Nephron (organoid): ENCODE data around the gene KCNJ10.
A peak's percentile ranks its signal among the peaks of the same experiment; 100 is the strongest.

Experiments used
- H3K27ac Mint-ChIP-seq, 3 experiments: 2 replicates each; pipeline ENCODE4 v1.8.0; 2020; ENCODE audit warnings: mixed read lengths in 3 of 3, mild to moderate bottlenecking in 2 of 3, moderate library complexity in 1 of 3
- H3K27me3 Mint-ChIP-seq: 2 replicates; pipeline ENCODE4 v1.8.0; 2021; ENCODE audit warnings: low read depth, mild to moderate bottlenecking, moderate library complexity, mixed read lengths
- H3K36me3 Mint-ChIP-seq: 2 replicates; pipeline ENCODE4 v1.8.0; 2020; ENCODE audit warnings: low read depth, mixed read lengths
- H3K4me1 Mint-ChIP-seq: 2 replicates; pipeline ENCODE4 v1.8.0; 2020; ENCODE audit warnings: mixed read lengths
- H3K4me3 Mint-ChIP-seq, 3 experiments: 2 replicates each; pipeline ENCODE4 v1.8.0; 2020; ENCODE audit warnings: mild to moderate bottlenecking in 3 of 3, mixed read lengths in 3 of 3, moderate library complexity in 2 of 3
- H3K9me3 Mint-ChIP-seq: 2 replicates; pipeline ENCODE4 v1.8.0; 2020; ENCODE audit warnings: mixed read lengths
- TF ChIP-seq, protein P1 (sequence below), 3 experiments: fragments of 200-600 bp; sonication (generic); IDR thresholded peaks; one replicate each; pipeline ENCODE4 v1.5.0; 2021; ENCODE audit warnings: antibody characterized with exemption in 3 of 3; ENCODE audit not compliant: unreplicated experiment in 3 of 3

KCNJ10 gene

GRCh38 chr1:160064164-160064563 lies 5.8 kb downstream of the KCNJ10 start:
- H3K9me3 Mint-ChIP-seq = no peaks in the 10 kb centered on the region
- H3K27ac Mint-ChIP-seq = no peak overlapping the region
- peaks cover 32% of the 10 kb centered on the region for H3K27me3 Mint-ChIP-seq
- H3K4me1 Mint-ChIP-seq = peaks cover 17% of the 10 kb centered on the region
- no peak overlapping the region for H3K4me3 Mint-ChIP-seq
- H3K36me3 Mint-ChIP-seq = no peaks in the 10 kb centered on the region
- TF ChIP-seq, protein P1, sequence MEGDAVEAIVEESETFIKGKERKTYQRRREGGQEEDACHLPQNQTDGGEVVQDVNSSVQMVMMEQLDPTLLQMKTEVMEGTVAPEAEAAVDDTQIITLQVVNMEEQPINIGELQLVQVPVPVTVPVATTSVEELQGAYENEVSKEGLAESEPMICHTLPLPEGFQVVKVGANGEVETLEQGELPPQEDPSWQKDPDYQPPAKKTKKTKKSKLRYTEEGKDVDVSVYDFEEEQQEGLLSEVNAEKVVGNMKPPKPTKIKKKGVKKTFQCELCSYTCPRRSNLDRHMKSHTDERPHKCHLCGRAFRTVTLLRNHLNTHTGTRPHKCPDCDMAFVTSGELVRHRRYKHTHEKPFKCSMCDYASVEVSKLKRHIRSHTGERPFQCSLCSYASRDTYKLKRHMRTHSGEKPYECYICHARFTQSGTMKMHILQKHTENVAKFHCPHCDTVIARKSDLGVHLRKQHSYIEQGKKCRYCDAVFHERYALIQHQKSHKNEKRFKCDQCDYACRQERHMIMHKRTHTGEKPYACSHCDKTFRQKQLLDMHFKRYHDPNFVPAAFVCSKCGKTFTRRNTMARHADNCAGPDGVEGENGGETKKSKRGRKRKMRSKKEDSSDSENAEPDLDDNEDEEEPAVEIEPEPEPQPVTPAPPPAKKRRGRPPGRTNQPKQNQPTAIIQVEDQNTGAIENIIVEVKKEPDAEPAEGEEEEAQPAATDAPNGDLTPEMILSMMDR (IDR thresholded peaks at IDR 0.05; ENCODE audit: unreplicated experiment in 3 of 3) = no peak

DNA sequence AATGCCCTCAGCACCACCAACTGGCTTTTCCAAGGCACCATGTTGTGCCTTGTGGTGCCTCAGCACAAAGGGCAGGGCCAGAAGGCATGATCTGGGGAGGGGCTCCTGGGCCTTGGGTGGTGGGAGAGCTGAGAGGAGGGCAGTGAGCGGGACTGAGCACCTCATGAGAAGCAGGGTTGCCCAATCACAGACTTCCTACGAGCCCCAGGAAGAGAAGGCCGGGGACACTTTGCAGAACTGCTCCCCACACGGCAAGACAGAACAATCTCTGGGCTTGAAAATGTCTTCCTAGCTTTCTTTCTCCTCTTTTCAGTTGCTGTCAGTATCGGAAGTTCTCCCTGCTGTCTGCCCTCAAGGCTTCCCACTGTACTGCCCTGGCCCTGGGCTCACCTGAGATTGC lies 6.8 kb downstream of the KCNJ10 start:
- Mint-ChIP-seq H3K27ac (no peak overlapping the region), H3K36me3 (no peaks in the 10 kb centered on the region), H3K27me3 (peaks cover 33% of the 10 kb centered on the region), H3K4me1 (peaks cover 17% of the 10 kb centered on the region), H3K4me3 (no peak overlapping the region), H3K9me3 (no peaks in the 10 kb centered on the region)
- TF ChIP-seq, protein P1 (IDR thresholded peaks at IDR 0.05; ENCODE audit: unreplicated experiment in 3 of 3) = no peak

- TF ChIP-seq, protein P1 (IDR thresholded peaks at IDR 0.05; ENCODE audit: unreplicated experiment in 3 of 3) = no peak
- Mint-ChIP-seq H3K27me3 (peaks cover 33% of the 10 kb centered on the region), H3K27ac (peak overlapping the region in 1 of 3 experiments; percentile 73), H3K4me1 (peaks cover 9% of the 10 kb centered on the region), H3K9me3 (no peaks in the 10 kb centered on the region), H3K4me3 (no peak overlapping the region), H3K36me3 (no peaks in the 10 kb centered on the region)
These were observed 7.8 kb downstream of the KCNJ10 start for GRCh38 chr1:160062230-160062532.

DNA sequence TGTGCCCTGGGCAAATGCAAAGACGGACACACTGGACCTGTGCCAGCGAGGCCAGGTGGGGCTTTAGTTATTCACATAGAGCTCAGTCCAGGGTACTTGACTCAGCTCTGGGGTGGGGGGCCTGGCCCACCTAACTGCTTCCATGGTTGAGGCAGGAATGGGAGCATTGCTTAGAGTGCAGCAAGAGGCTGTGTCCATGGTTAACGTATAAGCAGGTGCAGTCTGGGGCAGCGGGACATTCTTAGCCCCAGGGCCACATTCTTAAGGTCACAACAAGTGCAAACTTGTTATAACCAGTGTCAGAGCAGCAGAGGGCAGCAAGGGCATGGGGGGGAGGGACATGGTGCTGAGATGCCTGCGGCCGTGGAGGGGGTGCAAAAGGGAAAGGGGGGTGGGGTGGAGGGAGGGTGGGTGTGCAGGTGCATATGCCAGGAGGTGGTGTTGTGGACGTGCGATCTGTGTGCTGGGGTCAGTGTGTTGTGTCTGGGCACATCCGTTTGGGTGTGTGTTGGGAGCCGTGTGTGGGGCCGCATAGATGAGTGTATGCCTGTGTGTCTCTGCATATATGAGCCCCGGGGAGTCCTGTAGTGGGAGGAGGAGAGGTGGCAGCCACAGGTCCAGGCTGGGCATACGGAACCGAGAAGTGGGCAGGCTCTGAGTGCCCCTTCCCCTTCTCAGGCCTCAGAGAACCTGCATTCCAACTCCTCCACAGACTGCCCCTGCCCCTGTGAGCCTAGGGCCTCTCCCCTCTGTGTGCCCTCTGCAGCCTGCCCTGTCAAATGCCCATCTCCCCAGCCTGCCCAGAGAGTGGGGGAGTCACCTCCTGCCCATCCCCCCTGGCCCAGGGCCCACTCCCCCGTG lies 8.4 kb downstream of the KCNJ10 start:
- H3K36me3 Mint-ChIP-seq = no peaks in the 10 kb centered on the region
- H3K27me3 Mint-ChIP-seq = peaks cover 36% of the 10 kb centered on the region
- no peak overlapping the region for H3K4me3 Mint-ChIP-seq
- peak overlapping the region in 1 of 3 experiments; percentile 73 for H3K27ac Mint-ChIP-seq
- H3K9me3 Mint-ChIP-seq = no peaks in the 10 kb centered on the region
- H3K4me1 Mint-ChIP-seq = peaks cover 6% of the 10 kb centered on the region
- TF ChIP-seq, protein P1 (IDR thresholded peaks at IDR 0.05; ENCODE audit: unreplicated experiment in 3 of 3) = no peak

DNA sequence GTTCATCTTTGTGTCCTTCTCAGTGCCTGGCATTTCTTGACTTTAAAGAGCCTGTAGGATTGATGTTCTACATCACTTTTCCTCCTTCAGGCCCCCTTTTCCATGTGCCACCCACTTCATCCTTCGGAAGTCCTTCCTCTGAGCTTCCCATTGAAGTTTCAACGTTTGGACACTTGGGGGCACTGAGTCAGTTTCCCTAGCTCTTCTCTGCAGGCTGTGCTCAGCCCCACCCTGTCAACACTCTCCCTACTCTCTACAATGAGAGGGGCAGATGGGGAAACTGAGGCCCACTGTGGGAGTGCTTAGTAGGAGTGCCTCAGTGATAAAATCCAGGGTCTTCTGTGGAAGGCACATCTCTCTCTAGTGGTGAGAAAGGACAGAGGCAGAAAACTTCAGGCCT lies 11.9 kb downstream of the KCNJ10 start:
- Mint-ChIP-seq H3K27ac (no peak overlapping the region), H3K9me3 (no peaks in the 10 kb centered on the region), H3K4me3 (no peak overlapping the region), H3K4me1 (peaks cover 6% of the 10 kb centered on the region), H3K36me3 (no peaks in the 10 kb centered on the region), H3K27me3 (peaks cover 38% of the 10 kb centered on the region)
- TF ChIP-seq, protein P1 (IDR thresholded peaks at IDR 0.05; ENCODE audit: unreplicated experiment in 3 of 3) = no peak

DNA sequence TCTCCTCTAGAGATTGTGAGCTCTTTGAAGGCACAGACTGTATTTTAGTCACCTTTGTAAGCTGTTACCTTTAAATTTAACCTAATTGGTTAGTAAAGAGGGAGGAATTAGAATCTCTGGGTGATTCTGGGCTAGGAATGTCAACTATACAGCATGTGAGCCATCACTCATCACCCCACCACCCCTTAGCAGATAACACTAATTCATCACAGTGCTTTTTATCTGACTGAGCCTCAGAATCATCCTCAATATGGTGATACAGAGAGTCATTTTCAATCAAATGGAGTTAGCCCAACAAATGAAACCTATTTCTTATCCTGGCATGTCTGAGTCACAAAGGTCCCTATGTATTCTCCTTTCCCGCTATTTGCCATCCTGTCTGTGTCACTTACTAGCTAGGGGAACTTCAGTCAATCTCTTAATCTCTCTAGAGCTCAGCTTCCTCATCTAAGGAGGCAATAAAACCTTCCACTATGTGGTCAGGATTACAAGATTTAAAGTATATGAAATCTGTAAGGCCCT lies 13.3 kb downstream of the KCNJ10 start:
- H3K4me3 Mint-ChIP-seq = no peak overlapping the region
- H3K36me3 Mint-ChIP-seq = no peaks in the 10 kb centered on the region
- no peaks in the 10 kb centered on the region for H3K9me3 Mint-ChIP-seq

More for the DNA sequence above, 13.3 kb downstream of the KCNJ10 start:
- peaks cover 45% of the 10 kb centered on the region for H3K27me3 Mint-ChIP-seq
- TF ChIP-seq, protein P1 (IDR thresholded peaks at IDR 0.05; ENCODE audit: unreplicated experiment in 3 of 3) = no peak
- peaks cover 5% of the 10 kb centered on the region for H3K4me1 Mint-ChIP-seq
- no peak overlapping the region for H3K27ac Mint-ChIP-seq
